ENCODE measurements around the gene LANCL1.

Gene LANCL1

DNA sequence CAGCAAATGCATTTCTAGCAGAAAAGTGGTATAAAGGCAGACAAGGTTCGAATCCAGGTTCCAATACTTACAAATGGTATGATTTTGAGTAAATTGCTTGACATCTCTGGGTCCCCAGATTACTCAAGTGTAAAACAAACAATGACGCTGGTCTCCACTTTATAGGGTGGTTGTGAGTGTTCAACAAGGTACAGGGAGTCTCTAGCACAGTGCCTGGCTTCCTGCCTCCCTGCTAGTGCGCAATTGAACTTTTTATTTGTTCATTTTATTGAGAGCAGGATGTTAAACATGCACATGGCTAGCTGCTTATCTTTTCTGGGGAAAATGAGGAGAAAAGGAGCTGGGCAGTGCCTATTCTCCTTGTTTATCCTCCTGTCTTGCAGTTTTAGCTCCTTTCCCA is 86.7 kb downstream of the LANCL1 start:
- no peak for DNase-seq (ENCODE audit: low read depth)

DNA sequence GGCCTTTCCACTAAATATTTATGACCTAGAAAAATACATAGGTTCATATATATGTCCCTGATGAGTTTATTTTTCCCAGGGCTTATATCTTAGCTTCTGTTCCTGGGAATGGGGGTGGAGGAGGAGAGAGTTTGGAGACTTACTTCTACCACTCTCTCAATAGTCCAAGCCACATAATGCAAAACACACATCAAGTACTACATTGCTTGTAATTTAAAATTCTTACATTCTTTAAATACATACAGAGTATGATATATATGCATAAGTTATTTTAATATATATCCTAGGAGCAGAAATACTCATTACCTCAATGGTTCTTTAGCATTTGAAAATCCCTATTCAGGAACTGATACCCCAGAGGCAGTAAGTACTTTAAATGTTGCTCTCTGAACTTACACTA is 88.4 kb downstream of the LANCL1 start:
- DNase-seq (ENCODE audit: low read depth) = no peak

DNA sequence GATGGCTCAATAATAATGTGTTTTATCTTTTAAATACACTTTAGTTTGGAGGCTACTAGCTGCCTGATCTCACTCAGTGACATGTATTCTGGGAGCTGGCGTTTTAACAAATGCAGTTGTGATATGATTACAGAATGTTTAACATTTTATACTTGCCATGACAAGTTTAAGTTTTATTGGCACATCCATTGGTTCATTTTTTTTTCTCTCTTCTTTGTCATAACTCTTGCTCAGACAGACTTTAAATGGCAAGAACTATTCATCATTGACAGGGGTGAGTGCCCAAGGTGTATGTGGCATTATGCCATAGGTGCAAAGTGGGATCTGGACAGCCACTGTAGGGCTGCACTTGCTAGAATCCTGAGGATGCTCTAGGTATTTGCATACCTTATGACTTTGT is 89.5 kb downstream of the LANCL1 start:
- no peak for DNase-seq (ENCODE audit: low read depth)

Data from activated T-cell treated with anti-CD3 and anti-CD28 coated beads for 24 hours (primary cell).